Stimulated activated CD8-positive, alpha-beta memory T cell treated with anti-CD3 and anti-CD28 coated beads, Interleukin-12 subunit alpha, Interleukin-12 subunit beta, amount 100 ng/mL, for 4 hours (primary cell): ENCODE results near the gene KIF2C.
A peak's percentile ranks its signal among the peaks of the same experiment; 100 is the strongest.
"Not testable (repeated sequence)": the region's sequence is repeated elsewhere in the genome, so short reads cannot be mapped to it uniquely, and the experiment has no call there.

Experiments
- DNase-seq: peaks from one replicate; pipeline ENCODE4 v3.0.0-alpha.2; 2020; ENCODE audit warnings: low read depth

Gene KIF2C

DNA sequence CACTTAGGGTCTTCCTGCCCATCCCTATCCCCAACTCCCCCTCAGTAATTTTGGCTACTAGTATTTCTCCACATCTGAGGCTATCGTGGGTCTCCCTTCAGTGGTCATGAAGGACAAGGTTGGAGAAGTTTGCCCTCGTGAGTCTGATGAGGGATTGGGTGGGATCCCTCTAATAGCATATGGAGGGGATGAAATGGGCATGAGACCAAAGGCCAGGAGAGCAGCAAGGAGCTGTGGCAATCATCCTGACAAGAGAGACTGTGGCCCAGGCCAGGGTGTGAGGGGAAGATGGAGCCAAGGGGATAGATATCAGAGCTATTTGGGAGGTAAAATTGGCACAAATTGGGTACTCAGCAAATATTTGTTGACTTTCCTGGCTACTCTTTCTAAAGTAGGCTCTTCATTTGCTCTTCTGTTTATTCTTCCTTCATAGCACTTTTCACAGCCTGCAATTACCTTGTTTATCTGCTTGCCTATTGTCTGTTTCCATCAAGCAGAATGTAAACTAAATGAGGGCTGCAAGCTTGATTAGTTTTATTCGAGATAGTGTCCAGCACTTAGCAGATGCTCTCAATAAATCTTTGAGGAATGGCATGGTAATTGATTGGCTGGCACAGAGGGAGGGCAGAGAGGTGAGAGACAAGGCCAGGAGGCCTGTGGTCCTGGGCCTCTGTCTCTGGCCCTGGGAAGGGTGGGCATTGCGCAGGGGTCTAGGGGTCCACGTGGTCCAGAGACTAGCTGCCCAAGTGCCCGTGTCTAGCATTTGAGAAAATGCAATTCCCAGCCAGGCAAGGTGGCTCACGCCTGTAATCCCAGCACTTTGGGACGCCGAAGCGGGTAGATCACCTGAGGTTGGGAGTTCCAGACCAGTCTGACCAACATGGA is 59.1 kb downstream of the KIF2C start:
- DNase-seq = no peak

DNA sequence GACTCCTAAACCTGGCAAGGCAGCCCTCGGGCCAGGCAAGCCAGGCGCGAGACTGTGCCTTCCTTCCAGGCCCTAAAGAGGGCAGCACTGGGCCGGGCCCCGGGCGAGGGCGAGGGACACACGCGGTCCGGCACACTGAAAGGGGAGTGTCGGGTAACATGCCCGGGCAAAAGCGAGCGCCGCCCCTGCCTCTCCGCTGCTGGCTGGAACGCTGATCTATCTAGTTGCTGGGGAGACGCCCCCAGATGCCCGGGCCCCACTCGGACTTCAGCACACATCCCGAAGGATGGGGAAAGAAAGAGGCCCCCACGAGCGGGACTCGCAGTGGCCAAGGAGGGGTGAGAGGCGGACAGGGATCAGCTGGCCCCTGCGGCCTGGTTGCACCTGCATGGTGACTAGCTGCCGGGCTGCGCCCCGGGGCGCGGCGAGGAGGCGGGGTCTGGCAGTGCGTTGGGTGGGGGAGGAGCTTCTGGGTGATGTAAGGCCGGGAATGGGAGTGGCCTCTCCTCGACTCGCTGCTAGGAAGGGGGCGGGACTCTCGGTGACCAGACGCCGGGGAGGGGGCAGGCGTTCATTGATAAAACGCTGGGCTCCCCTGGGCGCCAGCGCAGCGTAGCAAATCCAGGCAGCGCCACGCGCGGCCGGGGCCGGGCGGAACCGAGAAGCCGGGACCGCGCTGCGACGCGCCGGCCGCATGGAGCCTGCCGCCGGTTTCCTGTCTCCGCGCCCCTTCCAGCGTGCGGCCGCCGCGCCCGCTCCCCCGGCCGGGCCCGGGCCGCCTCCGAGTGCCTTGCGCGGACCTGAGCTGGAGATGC is 60.3 kb downstream of the KIF2C start, which contains the start of gene PLK3:
Gene PLK3 (plus strand): TSS at position 608 of the 815 bp plus-strand sequence. CDS start 87 bp downstream, at position 695.
- DNase-seq = peak; percentile 97

DNA sequence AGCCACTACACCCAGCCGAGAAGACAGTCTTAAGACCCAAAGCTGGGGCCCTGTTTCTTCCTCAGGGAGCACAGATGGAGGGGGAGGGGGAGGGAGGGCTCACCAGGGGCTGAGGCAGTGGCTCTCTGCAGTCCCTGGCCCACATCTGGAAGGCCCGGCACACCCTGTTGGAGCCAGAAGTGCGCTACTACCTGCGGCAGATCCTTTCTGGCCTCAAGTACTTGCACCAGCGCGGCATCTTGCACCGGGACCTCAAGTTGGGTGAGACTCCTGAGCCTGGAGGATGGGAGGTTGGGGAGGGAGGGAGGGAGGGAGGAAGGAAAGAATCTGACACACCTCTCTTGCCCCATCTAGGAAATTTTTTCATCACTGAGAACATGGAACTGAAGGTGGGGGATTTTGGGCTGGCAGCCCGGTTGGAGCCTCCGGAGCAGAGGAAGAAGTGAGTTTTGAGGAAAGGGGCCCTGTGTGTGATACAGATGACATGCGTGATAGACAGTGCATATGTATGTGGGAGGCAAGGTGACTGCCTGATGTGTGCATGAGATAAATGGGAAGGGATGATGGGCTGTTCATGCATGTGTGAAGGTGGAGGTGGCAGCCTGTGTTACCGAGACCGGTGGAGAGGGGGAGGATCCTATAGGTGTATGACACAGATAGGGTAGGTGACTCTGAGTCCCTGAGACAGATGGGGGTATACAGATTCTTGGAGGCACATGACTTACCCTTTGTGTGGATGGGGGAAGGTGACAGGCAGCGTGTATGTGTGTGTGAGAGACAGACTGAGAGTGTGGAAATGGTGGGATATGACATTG is 62.1 kb downstream of the KIF2C start:
- no peak for DNase-seq

DNA sequence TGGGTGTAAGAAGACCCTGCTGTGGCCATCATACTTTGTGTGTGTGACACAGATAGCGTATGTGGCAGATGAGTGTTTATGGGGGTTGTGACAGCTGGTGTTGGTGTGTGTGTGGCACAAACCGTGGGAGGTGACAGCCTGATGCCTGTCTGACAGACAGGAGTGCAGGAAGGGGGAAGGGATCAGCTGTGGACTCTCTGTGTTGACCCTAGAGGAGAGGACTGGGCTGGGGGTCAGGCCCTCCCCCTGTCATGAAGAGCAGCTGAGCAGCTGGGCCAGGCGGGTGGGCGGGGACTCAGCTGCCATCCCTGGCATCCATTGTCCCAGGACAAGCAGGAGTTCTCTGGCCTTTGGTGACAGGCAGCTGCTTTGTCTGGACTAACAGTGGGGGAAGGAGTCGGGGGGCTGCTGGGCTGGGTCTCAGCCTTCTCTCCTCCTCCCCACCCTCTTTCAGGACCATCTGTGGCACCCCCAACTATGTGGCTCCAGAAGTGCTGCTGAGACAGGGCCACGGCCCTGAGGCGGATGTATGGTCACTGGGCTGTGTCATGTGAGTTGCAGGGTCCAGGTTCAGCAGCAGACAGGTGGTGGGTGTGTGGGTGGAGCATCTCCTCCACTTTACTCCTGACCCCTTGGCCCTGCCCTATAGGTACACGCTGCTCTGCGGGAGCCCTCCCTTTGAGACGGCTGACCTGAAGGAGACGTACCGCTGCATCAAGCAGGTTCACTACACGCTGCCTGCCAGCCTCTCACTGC is 62.8 kb downstream of the KIF2C start:
- DNase-seq = no peak

DNA sequence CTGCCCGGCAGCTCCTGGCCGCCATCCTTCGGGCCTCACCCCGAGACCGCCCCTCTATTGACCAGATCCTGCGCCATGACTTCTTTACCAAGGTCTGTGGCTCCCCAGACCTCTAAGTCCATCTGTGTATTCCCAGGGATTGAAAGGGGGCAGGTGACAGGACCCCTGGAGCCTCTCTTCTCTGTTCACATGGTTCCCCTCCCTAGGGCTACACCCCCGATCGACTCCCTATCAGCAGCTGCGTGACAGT is 63.4 kb downstream of the KIF2C start:
- no peak for DNase-seq

DNA sequence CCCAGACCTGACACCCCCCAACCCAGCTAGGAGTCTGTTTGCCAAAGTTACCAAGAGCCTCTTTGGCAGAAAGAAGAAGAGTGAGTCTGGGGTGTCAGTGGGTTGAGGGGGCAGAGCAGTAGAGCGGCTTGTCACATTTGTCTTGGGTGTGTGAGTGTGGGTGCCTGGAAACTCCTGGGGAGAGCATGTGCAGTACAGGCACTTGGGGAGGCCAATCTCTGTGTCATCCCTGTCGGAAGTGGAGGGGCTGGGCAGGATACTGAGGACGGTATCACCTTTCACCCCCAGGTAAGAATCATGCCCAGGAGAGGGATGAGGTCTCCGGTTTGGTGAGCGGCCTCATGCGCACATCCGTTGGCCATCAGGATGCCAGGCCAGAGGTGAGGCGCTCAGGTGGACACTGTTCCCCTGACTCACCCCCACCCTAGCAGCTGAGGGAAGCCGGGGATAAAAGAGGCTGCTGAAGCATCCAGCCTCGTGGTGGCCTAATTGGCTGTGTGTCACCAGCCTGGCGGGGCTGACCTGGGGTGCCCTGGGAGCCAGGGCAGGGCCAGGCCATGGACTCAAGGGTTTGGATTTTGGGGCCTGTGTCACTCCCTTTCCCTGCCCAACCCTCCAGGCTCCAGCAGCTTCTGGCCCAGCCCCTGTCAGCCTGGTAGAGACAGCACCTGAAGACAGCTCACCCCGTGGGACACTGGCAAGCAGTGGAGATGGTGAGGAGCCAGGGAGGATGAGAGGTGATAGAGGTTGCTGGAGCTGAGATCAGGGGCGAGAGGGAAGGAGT is 63.9 kb downstream of the KIF2C start:
- no peak for DNase-seq

DNA sequence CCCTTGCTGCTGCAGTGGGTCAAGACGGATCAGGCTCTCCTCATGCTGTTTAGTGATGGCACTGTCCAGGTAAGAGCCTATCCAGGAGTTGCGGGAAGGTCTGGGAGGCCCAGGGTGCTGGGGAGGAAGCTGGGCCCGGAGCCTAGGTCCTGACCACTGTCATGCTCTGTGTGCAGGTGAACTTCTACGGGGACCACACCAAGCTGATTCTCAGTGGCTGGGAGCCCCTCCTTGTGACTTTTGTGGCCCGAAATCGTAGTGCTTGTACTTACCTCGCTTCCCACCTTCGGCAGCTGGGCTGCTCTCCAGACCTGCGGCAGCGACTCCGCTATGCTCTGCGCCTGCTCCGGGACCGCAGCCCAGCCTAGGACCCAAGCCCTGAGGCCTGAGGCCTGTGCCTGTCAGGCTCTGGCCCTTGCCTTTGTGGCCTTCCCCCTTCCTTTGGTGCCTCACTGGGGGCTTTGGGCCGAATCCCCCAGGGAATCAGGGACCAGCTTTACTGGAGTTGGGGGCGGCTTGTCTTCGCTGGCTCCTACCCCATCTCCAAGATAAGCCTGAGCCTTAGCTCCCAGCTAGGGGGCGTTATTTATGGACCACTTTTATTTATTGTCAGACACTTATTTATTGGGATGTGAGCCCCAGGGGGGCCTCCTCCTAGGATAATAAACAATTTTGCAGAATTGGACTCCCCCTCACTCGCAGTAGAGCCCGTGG is 65.8 kb downstream of the KIF2C start:
- no peak for DNase-seq

DNA sequence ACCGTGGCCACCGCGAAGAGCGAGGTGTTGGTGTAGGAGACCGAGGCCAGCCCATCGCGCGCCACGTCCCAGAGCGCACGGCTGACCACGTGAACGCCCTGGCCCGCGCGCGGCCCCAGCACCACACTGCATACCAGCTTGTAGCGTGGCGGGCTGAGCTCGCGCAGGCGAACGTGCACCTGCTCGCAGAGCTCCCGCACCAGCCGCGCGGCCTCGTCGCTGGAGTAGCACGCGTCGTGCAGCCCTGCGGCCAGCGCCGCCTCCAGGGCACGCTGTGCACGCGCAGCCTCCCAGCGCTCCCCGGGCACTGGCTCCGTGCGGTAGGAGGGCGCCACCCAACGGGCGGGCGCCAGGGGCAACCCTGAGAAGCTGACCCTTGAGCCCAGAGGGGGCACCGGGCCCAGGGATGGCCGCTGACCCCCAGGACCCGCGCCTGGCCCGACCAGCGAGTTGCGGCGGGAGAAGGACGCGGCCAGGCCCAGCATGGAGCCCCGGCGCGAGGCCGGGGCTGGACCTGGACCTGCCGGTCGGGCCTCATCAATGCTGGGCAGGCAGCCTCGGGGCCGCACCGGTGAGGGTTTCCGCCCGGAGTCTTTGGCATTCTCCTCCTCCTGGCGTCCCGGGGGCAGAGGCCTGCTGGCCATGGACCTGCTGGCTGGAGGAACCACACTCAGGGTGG is 66.5 kb downstream of the KIF2C start:
- DNase-seq = no peak

DNA sequence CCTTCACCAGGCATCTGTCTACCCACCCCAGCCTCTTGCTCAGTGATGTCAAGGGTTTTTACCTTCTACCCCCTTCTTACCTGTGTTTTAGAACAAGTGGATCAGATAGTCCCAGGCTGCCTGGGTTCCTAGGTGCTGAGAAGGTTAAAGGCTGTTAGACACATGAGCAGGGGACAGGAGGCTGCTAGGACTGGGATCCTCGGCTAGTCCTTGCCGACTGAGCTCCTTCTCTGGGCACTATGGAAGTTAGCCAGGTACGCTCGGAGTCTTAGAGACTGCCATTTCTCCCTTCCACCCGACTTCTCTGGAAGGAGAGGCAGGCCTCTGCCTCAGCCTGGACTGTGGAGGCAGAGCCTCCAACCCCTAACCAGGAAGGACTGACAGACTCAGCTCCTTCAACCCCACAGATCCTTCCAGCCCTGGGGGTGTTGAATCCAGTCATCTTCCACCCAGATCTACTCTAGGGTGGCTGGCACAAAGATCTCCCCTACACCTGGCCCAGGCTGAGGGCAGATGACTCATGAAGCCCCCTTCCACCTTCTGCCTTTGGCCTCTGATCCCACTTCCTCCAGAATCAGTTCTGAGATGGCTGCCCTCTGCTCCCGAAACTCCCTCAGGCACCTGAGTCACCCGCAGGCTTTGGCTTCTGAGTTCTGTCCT is 67.2 kb downstream of the KIF2C start, which contains the start of gene DYNLT4:
Gene DYNLT4 (minus strand): TSS at position 648 of the 660 bp plus-strand sequence. CDS start 683 bp downstream, outside the sequence.
- no peak for DNase-seq

DNA sequence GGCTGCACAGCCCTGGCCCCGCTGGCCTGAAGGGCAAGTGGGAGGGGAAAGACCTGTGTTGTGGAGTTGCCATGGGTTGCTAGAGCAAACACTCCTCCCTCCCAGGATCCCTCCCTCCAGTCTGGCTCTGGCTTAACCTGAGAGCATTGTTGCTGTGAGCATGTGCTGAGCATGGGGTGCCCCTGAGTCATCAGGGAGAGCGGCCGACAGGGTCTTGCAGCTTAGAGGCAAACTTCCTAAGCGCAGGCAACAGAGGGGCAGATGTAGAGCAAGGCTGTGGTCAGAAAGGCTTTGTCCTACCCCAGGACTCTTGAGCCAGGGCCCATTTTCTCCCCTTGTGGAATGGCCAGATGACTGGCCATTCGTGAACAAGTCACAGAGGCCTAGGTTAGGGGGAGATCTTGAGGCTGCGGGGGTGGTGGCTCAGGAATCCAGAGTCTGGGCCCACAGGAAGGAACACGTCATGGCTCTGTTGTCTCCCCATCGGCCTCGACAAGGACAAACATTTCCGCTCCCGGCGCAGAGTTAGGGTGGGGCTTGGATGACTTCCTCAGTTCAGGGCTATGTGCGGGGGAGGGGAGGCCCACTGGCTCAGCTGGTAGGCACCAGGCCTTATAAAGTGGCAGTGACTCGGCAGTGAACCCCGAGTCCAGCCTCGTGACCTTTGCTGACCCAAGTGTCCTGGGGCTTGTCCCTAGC is 67.9 kb downstream of the KIF2C start:
- DNase-seq = peak; percentile 76

DNA sequence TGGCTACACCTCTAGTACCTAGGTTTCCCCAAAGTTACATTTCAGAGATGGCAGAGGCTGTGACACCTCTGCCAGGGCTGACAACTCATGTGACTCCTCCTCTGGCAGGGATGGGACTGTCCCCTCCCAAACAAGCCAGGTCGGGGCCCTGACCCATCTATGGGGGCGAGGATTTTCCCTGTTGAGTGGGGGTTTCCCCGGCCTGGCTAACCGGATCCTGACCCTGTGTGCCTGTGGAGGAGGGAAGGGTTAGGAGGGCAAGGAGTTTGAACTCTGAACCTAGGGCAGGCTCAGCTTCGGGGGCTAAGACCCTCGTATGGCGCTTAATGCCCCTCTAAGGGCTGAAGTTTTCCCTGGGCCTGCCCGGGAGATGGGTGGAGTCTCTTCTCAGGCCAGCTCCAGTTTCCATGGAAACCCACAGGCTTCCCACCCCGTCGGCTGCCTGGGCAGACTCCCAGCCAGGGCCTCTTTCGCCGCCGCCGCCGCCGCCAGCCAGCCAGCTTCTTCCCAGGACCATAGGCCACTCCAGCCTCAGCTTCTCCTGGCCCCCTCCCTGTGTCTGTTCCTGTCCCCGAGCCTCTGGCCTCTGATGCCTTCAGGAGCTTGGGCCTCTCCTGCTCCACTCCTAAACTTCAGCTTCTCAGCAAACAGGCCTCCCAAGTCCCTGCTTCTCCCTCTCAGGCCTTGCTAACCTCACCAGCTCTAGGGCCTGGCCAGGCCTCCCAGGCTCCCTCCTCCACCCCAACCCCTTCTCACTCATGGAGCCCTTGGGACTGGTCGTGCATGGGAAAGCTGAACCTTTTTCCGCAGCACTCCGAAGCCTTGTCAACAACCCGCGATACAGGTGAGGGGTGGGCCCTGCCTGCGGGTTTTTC is 68.7 kb downstream of the KIF2C start, which contains the start of gene BTBD19:
Gene BTBD19 (plus strand): TSS at position 461 of the 875 bp plus-strand sequence. CDS start 298 bp downstream, at position 759.
- peak; percentile 61 for DNase-seq

DNA sequence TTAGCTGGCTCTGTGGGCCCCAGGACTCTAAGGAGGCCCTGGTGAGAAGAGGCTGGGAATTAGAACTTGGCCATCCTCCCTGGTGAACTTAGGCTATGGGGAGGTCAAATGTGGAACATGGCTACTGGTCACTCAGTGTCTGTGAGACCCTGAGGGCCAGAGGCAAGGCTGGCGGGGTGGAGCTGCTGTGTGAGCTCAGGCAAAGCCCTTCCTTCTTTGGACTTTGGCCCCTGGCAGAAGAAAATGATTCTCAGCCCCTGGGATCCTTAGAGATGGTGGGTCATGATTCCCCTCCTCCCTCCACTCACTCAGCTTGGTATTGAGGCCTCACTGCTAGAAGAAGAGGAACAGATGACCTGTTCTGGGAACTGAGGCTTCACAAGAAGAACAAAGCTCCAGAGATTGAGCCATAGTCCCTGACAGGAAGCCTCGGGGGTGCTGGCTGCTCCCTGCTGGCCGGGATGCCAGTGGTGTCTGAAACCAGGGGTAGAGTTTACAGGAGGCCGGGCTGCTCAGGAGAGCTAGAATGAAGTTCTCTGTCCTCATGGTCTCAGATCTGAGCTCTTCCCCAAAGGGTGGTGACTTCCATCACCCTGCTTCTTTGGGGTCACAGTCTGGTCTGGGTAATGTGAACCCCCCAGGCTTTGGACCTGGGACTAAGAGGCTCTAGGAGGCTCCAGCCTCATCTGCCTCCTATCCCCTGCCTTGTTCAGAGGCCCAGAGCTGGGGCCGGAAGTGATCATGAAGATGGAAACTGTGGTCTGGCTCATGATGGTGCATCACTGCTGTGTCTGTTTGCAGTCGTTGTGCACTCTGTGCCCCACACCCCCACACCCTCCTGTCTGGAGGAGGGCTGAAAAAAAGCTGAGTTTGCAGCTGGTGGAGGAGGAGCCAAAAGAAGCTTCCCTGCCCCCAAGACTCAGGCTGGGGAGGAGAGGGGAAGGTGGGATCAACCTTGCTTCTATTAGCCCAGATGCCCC is 69.6 kb downstream of the KIF2C start:
- DNase-seq = peak; percentile 73

DNA sequence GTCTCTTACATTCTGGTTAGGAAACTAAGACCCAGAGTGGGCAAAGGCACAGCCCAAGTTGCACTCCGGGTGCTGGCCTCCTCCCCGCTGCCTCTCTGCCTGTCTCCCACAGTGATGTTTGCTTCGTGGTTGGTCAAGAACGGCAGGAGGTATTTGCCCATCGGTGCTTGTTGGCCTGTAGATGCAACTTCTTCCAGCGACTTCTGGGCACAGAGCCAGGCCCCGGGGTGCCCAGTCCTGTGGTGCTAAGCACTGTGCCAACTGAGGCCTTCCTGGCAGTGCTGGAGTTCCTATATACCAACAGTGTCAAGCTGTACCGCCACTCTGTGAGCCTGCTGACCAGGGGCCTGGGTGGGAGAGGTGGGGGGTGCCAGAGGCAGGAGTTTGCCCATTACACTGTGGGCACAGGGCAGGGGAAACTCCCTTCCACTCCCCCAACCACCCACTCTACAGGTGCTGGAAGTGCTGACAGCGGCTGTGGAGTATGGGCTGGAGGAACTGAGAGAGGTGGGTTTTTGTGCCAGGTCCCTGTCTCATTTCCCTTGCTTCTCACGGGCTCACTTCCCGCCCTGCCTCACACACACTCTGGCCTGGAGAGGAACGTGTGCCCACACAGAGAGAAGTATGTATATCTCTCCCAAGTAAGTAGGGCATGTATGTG is 70.6 kb downstream of the KIF2C start:
- no peak for DNase-seq

DNA sequence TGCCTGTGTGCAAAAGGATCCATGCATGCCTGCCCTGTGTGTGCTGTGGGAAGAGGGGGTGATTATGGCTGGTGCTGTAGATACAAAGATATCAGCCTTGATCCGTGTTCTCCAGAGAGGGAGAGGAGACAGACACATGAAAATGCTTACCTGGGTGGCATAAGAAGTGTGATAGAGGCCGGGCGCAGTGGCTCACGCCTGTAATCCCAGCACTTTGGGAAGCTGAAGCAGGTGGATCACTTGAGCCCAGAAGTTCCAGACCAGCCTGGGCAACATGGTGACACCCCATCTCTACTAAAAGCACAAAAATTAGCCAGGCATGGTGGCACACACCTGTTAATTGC is 71.1 kb downstream of the KIF2C start:
- not testable (repeated sequence) for DNase-seq

DNA sequence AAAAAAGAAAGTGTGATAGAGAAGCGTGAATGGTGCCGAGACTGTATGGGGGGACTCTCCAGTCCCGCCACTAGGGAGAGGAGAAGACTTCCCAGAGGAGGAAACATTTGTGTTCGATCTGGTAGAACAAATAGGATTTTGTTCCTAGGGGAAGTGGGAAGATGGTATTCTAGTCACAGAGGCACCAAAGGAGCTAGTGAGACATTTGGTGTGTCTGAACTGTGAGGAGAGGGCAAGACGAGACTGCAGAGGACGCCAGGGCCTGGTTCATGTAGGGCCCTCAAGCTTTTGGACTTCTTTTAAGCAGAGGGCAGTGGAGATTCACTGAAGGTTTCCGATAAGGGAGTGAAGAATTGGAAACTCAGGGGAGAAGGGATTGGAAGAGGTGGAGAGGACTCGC is 71.6 kb downstream of the KIF2C start:
- DNase-seq = no peak
